ENCODE measurements around the gene BICRAL.
"Not testable (repeated sequence)": the region's sequence is repeated elsewhere in the genome, so short reads cannot be mapped to it uniquely, and the experiment has no call there.

Gene BICRAL

GRCh38 chr6:42781796-42782688 is at the start of gene BICRAL:
Gene BICRAL (plus strand): TSS chr6:42782052. CDS start chr6:42822023, 39,971 bp downstream.
- DNase-seq (ENCODE audit: low read depth in 2 of 2): peak; percentile 31 to 40

GRCh38 chr6:42733867-42734481 is 47.9 kb upstream of the BICRAL start:
- DNase-seq (ENCODE audit: low read depth in 2 of 2): not testable (repeated sequence)

- DNase-seq (ENCODE audit: low read depth in 2 of 2): no peak
These were observed 45.9 kb upstream of the BICRAL start for GRCh38 chr6:42735976-42736375.

- DNase-seq (ENCODE audit: low read depth in 2 of 2): no peak
These were observed 41.1 kb upstream of the BICRAL start for GRCh38 chr6:42740725-42741124.

- DNase-seq (ENCODE audit: low read depth in 2 of 2): no peak
These were observed 39.5 kb upstream of the BICRAL start for GRCh38 chr6:42742116-42742894.

GRCh38 chr6:42744351-42744893 is 37.4 kb upstream of the BICRAL start:
- no peak for DNase-seq (ENCODE audit: low read depth in 2 of 2)

- no peak for DNase-seq (ENCODE audit: low read depth in 2 of 2)
These were observed 36.7 kb upstream of the BICRAL start for GRCh38 chr6:42745083-42745639.

- DNase-seq (ENCODE audit: low read depth in 2 of 2): peak; percentile 85 to 91
These were observed 36.0 kb upstream of the BICRAL start, which contains the start of gene TBCC for GRCh38 chr6:42745640-42746462. Gene TBCC (minus strand): TSS chr6:42746103. CDS start chr6:42746073, 30 bp downstream.

- DNase-seq (ENCODE audit: low read depth in 2 of 2): peak; percentile 50
These were observed 35.1 kb upstream of the BICRAL start for GRCh38 chr6:42746463-42747391.

GRCh38 chr6:42748203-42748898 is 33.5 kb upstream of the BICRAL start:
- DNase-seq (ENCODE audit: low read depth in 2 of 2): no peak

- DNase-seq (ENCODE audit: low read depth in 2 of 2): no peak
These were observed 30.8 kb upstream of the BICRAL start for GRCh38 chr6:42751055-42751454.

- no peak for DNase-seq (ENCODE audit: low read depth in 2 of 2)
These were observed 27.1 kb upstream of the BICRAL start for GRCh38 chr6:42754759-42755158.

GRCh38 chr6:42756722-42757121 is 25.1 kb upstream of the BICRAL start:
- DNase-seq (ENCODE audit: low read depth in 2 of 2): no peak

- DNase-seq (ENCODE audit: low read depth in 2 of 2): no peak
These were observed 23.0 kb upstream of the BICRAL start for GRCh38 chr6:42758756-42759430.

GRCh38 chr6:42761287-42762067 is 20.4 kb upstream of the BICRAL start:
- no peak for DNase-seq (ENCODE audit: low read depth in 2 of 2)

GRCh38 chr6:42762426-42762859 is 19.4 kb upstream of the BICRAL start:
- no peak for DNase-seq (ENCODE audit: low read depth in 2 of 2)

GRCh38 chr6:42762950-42763349 is 18.9 kb upstream of the BICRAL start:
- no peak for DNase-seq (ENCODE audit: low read depth in 2 of 2)
